Measurements from ENCODE around the gene TMPRSS11A.

GRCh38 chr4:67899096-67899495, 64.2 kb downstream of the TMPRSS11A start:
- TF ChIP-seq CTCF (IDR thresholded peaks at IDR 0.05 in 8 of 11, conservative IDR thresholded peaks at IDR 0.05 in 3 of 11) (no peak), POLR2A (IDR thresholded peaks at IDR 0.05) (no peak)
